Calu3 (cell line): ENCODE results near the gene HOXA11. TPM values are rescaled to one million over a fixed set of nuclear protein-coding genes. Genes with fewer than 3 reads are reported as not detected.

ENCODE experiments used
- BruUV-seq: library from RNA; stranded (reverse); fragments of 400-500 nt; replicated peaks from 2 replicates; lab custom pipeline; 2021; lab: Mats Ljungman, UMichigan
- CTCF ChIA-PET: fragments of 300-600 bp; sonication (Branson Sonifier 250); formaldehyde crosslinking; loops from one replicate; lab custom pipeline; 2022; ENCODE audit warnings: antibody characterized with exemption; lab: Charles Lee
- DNase-seq: peaks from one replicate; pipeline ENCODE4 v3.0.0; 2022
- H3K27ac Mint-ChIP-seq: one replicate; pipeline ENCODE4 v1.8.0; 2022; ENCODE audit warnings: mixed read lengths; ENCODE audit not compliant: unreplicated experiment
- H3K27me3 Mint-ChIP-seq: one replicate; pipeline ENCODE4 v1.8.0; 2022; ENCODE audit warnings: mixed read lengths; ENCODE audit not compliant: unreplicated experiment
- H3K36me3 Mint-ChIP-seq: one replicate; pipeline ENCODE4 v1.8.0; 2022; ENCODE audit warnings: mild to moderate bottlenecking, moderate library complexity, mixed read lengths; ENCODE audit not compliant: insufficient read depth, unreplicated experiment
- H3K4me1 Mint-ChIP-seq: one replicate; pipeline ENCODE4 v1.8.0; 2022; ENCODE audit warnings: mild to moderate bottlenecking, low read depth, mixed read lengths; ENCODE audit not compliant: unreplicated experiment
- H3K4me3 Mint-ChIP-seq: one replicate; pipeline ENCODE4 v1.8.0; 2022; ENCODE audit warnings: mild to moderate bottlenecking, low read depth, moderate library complexity, mixed read lengths; ENCODE audit not compliant: unreplicated experiment
- H3K9me3 Mint-ChIP-seq: one replicate; pipeline ENCODE4 v1.8.0; 2022; ENCODE audit warnings: low read depth, mixed read lengths; ENCODE audit not compliant: unreplicated experiment
- CTCF ChIP-seq: fragments of 200-600 bp; IDR thresholded peaks from one replicate; pipeline ENCODE4 v1.8.0; 2022; ENCODE audit warnings: antibody characterized with exemption; ENCODE audit not compliant: unreplicated experiment
- intact Hi-C: fragments of 100-400 bp; cut with micrococcal nuclease; formaldehyde crosslinking; loops from one replicate; pipeline ENCODE4 v1.10.0; 2022; ENCODE audit not compliant: unreplicated experiment
- total RNA-seq: library from RNA; stranded (reverse); gene quantifications from 2 replicates; pipeline ENCODE4 v1.2.3, GENCODE V29; 2022

Gene HOXA11
- total RNA-seq, 1 experiment from 2014 or later, result 0.54 TPM

GRCh38 chr7:27148756-27149641 lies 36.0 kb downstream of the HOXA11 start:
- no peak for DNase-seq
- Mint-ChIP-seq H3K4me3 (peak overlapping the region; percentile 76), H3K9me3 (no peaks in the 10 kb centered on the region), H3K4me1 (peaks cover 11% of the 10 kb centered on the region), H3K36me3 (peaks cover 37% of the 10 kb centered on the region), H3K27me3 (peaks cover 32% of the 10 kb centered on the region), H3K27ac (peak overlapping the region; percentile 8)
- intact Hi-C loops, result no loop called here
- CTCF ChIA-PET, result interaction anchor here (0.8 to 2.4 kb wide), 6 partner anchors 12 to 467 kb away, joined by 3 to 21 read pairs (median 6); partner anchors contain the start of genes HOXA10 and SKAP2
- BruUV-seq, result no TSS peak
- TF ChIP-seq CTCF, result no peak

GRCh38 chr7:27148031-27148755 lies 36.8 kb downstream of the HOXA11 start:
- Mint-ChIP-seq H3K27me3 (peaks cover 24% of the 10 kb centered on the region), H3K4me1 (peaks cover 11% of the 10 kb centered on the region), H3K4me3 (peak overlapping the region; percentile 76), H3K27ac (no peak overlapping the region), H3K36me3 (peaks cover 37% of the 10 kb centered on the region), H3K9me3 (no peaks in the 10 kb centered on the region)
- intact Hi-C loops, result no loop called here
- no TSS peak for BruUV-seq
- DNase-seq, result peak; percentile 80
- CTCF ChIA-PET, result interaction anchor here (0.6 to 1.3 kb wide), 4 partner anchors 285 to 771 kb away, joined by 3 to 5 read pairs (median 4); no protein-coding TSS in a partner anchor
- no peak for TF ChIP-seq CTCF

GRCh38 chr7:27147199-27148030 lies 37.6 kb downstream of the HOXA11 start, which contains the start of gene HOXA6:
Gene HOXA6 (minus strand): TSS chr7:27147774. CDS start chr7:27147749, 25 bp downstream.
- no TSS peak for BruUV-seq
- peak within 1 kb of the TSS; percentile 76 for H3K4me3 Mint-ChIP-seq
- H3K36me3 Mint-ChIP-seq, result peaks cover 37% of the 10 kb centered on the region
- H3K27ac Mint-ChIP-seq, result no peak within 1 kb of the TSS
- no peak for TF ChIP-seq CTCF
- CTCF ChIA-PET, result interaction anchor here (0.6 to 1.0 kb wide), 2 partner anchors 284 to 770 kb away, joined by 4 to 5 read pairs; no protein-coding TSS in a partner anchor
- H3K4me1 Mint-ChIP-seq, result peaks cover 11% of the 10 kb centered on the region
- DNase-seq, result peak; percentile 78
- intact Hi-C loops, result no loop called here
- no peaks in the 10 kb centered on the region for H3K9me3 Mint-ChIP-seq
- H3K27me3 Mint-ChIP-seq, result peaks cover 16% of the 10 kb centered on the region
